Fibroblast of villous mesenchyme (primary cell): Measurements from ENCODE around the gene MARK4. TPM values are rescaled to one million over a fixed set of nuclear protein-coding genes. Genes with fewer than 3 reads are reported as not detected.

Source experiments
- DNase-seq: peaks from one replicate; pipeline ENCODE4 v3.0.0-alpha.2; 2010; ENCODE audit warnings: low read depth
- H3K4me3 ChIP-seq: 2 replicates; pipeline ENCODE4 v1.5.1; 2011; ENCODE audit warnings: low read depth, mild to moderate bottlenecking, low read length
- CTCF ChIP-seq: IDR thresholded peaks from 2 replicates; pipeline ENCODE4 v1.5.1; 2012; ENCODE audit warnings: low read depth, mild to moderate bottlenecking, low read length; ENCODE audit not compliant: insufficient read depth
- total RNA-seq: library from RNA; depleted of rRNA; stranded (reverse); fragments of >200 nt; gene quantifications from 2 replicates; pipeline ENCODE4 v1.2.3, GENCODE V29; 2012

The MARK4 gene
- total RNA-seq, 1 donor = 14.2 TPM

GRCh38 chr19:45271098-45271734 is 20.1 kb downstream of the MARK4 start:
- DNase-seq = no peak
- no peak overlapping the region for H3K4me3 ChIP-seq
- TF ChIP-seq CTCF = no peak

DNA sequence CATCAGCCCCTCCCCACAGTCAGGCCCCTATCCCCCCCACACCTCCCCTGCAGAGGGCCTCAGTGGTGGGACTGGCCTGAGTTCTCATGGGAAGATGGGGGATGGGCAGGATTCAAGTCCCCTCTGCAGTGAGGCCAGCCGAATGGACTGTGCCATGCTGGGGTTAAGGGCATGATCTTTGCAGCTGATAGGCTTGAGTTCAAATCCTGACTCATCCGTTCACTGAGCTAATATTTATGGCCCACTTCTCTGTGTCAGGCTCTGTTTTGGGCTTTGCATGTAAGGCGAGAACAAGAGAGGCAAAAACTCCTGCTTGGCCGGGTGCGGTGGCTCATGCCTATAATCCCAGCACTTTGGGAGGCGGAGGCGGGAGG is 20.7 kb downstream of the MARK4 start:
- no peak for TF ChIP-seq CTCF
- no peak overlapping the region for H3K4me3 ChIP-seq
- DNase-seq = no peak

DNA sequence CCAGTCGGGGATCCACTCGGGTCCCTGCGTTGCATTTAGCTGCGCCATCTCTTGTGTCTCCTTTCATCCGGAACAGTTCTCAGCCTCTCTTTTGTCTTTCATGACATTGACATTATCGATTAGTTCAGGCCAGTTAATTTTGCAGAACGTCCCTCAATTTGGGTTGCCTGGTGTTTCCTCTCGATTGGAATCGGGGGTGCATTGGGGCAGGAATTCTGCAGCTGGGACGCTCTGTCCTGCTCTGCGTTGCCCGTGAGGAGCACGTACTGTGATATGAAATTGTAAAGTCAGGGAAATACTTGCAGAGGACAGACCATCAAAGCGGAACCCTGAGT is 22.4 kb downstream of the MARK4 start:
- DNase-seq = no peak
- TF ChIP-seq CTCF = no peak
- no peak overlapping the region for H3K4me3 ChIP-seq

GRCh38 chr19:45275370-45275971 is 24.4 kb downstream of the MARK4 start:
- no peak for TF ChIP-seq CTCF
- no peak overlapping the region for H3K4me3 ChIP-seq
- no peak for DNase-seq

GRCh38 chr19:45276284-45276687 is 25.2 kb downstream of the MARK4 start:
- no peak for TF ChIP-seq CTCF
- H3K4me3 ChIP-seq = no peak overlapping the region
- peak; percentile 79 for DNase-seq

DNA sequence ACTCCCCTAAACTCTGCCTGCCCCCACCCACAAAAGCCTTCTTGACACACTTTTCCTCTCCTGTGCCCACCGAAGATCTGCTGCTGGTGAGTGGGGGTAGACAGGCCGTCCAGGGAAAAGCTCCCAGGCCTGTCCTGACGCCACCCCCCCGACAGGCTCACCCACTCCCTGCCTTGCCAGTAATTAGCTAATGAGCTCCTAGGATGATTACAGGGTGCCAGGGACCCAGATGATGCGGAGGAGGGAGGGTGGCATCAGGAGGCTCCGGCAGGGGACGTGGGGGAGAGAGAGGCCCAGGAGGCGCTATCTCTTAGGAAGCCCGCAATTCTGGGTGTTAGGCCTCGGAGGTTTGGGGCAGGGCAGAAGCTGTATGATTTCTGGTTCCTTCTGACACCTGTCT is 27.0 kb downstream of the MARK4 start:
- DNase-seq = no peak
- no peak overlapping the region for H3K4me3 ChIP-seq
- TF ChIP-seq CTCF = no peak
